ENCODE measurements around the gene TCF7L1.

DNA sequence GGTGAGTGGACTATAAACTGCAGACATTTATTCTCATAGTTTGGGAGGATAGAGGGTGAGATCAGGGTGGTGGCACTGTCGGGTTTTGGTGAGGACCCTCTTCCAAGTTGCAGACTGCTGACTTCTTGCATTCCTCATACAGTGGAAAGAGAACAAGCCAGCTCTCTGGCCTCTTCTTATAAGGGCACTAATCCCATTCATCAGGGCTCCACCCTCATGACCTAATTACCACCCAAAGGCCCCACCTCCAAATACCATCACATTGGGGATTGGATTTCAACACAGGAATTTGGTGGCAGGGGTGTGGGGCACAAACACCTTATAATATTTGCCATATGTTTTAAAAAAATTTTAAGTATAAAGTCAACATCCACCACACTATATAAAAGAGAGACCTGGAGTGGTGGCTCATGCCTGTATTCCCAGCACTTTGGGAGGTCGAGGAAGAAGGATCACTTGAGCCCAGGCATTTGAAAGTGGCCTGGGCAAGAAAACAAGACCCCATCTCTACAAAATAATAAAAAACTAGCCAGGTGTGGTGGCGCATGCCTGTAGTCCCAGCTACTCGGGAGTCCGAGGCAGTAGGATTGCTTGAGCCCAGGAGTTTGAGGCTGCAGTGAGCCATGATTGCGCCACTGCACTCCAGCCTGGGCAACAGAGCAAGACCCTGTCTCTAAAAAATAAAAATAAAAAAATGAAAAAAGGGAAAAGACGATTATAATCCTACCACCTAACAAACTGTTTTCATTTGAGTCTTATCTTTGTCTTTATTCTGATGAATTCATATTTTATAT, 44.0 kb downstream of the TCF7L1 start:
- TF ChIP-seq POLR2A (IDR thresholded peaks at IDR 0.05; ENCODE audit: low read depth), result no peak
- TF ChIP-seq CTCF (IDR thresholded peaks at IDR 0.05), result no peak
- no peak for TF ChIP-seq POLR2AphosphoS5 (IDR thresholded peaks at IDR 0.05)
- no peak for TF ChIP-seq EP300 (IDR thresholded peaks at IDR 0.05)

Measured in esophagus muscularis mucosa (tissue), 4 donors.